Neuronal stem cell (in vitro differentiated cells): Measurements from ENCODE around the gene BRMS1.

Source experiments
- DNase-seq: peaks from one replicate; pipeline ENCODE4 v3.0.0-alpha.2; 2013; ENCODE audit warnings: low spot score
- H2AFZ ChIP-seq: one replicate; pipeline ENCODE4 v1.6.1; 2013; ENCODE audit warnings: mild to moderate bottlenecking, low read length, inconsistent platforms
- H2AK5ac ChIP-seq: 2 replicates; pipeline ENCODE4 v1.6.1; 2013; ENCODE audit warnings: low read depth, mild to moderate bottlenecking, inconsistent platforms, low read length, moderate library complexity, mixed read lengths
- H2BK120ac ChIP-seq: 2 replicates; pipeline ENCODE4 v1.6.1; 2013; ENCODE audit warnings: low read depth, mild to moderate bottlenecking, inconsistent platforms, low read length, moderate library complexity, mixed read lengths
- H2BK12ac ChIP-seq: one replicate; pipeline ENCODE4 v1.6.1; 2013; ENCODE audit warnings: low read length, inconsistent platforms
- H2BK15ac ChIP-seq: 2 replicates; pipeline ENCODE4 v1.6.1; 2013; ENCODE audit warnings: mild to moderate bottlenecking, low read length, inconsistent platforms, mixed read lengths
- H2BK5ac ChIP-seq: one replicate; pipeline ENCODE4 v1.6.1; 2013; ENCODE audit warnings: inconsistent platforms, mild to moderate bottlenecking, low read length, moderate library complexity
- H3K14ac ChIP-seq: one replicate; pipeline ENCODE4 v1.6.1; 2013; ENCODE audit warnings: low read length, inconsistent platforms
- H3K18ac ChIP-seq: 2 replicates; pipeline ENCODE4 v1.6.1; 2013; ENCODE audit warnings: low read length, inconsistent platforms
- H3K23ac ChIP-seq: 2 replicates; pipeline ENCODE4 v1.6.1; 2013; ENCODE audit warnings: low read depth, mild to moderate bottlenecking, mixed read lengths, low read length, inconsistent platforms; ENCODE audit not compliant: poor library complexity
- H3K27ac ChIP-seq: replicated peaks from 3 replicates; pipeline ENCODE4 v1.5.1; 2013; ENCODE audit warnings: low read length, inconsistent platforms
- H3K27me3 ChIP-seq, 3 experiments: 2 replicates each; pipeline ENCODE4 v1.6.1; 2013; ENCODE audit warnings: low read length in 3 of 3, mild to moderate bottlenecking in 2 of 3, inconsistent platforms in 1 of 3, low read depth in 1 of 3, mixed read lengths in 1 of 3, moderate library complexity in 1 of 3; ENCODE audit not compliant: control insufficient read depth in 3 of 3, insufficient read depth in 3 of 3
- H3K36me3 ChIP-seq, 2 donors: replicated peaks in 1 of 2; 2 replicates each; pipeline ENCODE4 v1.6.1; 2013; ENCODE audit warnings: low read length in 2 of 2; ENCODE audit not compliant: control insufficient read depth in 2 of 2, insufficient read depth in 2 of 2
- H3K4ac ChIP-seq: 2 replicates; pipeline ENCODE4 v1.6.1; 2013; ENCODE audit warnings: inconsistent platforms, mild to moderate bottlenecking, low read length, moderate library complexity
- H3K4me1 ChIP-seq, 2 donors: 1 replicate in 1 of 2; 2 replicates in 1 of 2; pipeline ENCODE4 v1.6.1; 2013; ENCODE audit warnings: low read length in 2 of 2, low read depth in 1 of 2; ENCODE audit not compliant: control insufficient read depth in 2 of 2, insufficient read depth in 1 of 2
- H3K4me2 ChIP-seq: one replicate; pipeline ENCODE4 v1.6.1; 2013; ENCODE audit warnings: mild to moderate bottlenecking, low read length, inconsistent platforms; ENCODE audit not compliant: insufficient read depth, poor library complexity, severe bottlenecking
- H3K4me3 ChIP-seq, 2 donors: 2 replicates each; pipeline ENCODE4 v1.5.1; 2013; ENCODE audit warnings: low read length in 2 of 2, mild to moderate bottlenecking in 2 of 2, inconsistent platforms in 1 of 2, moderate library complexity in 1 of 2
- H3K79me1 ChIP-seq: one replicate; pipeline ENCODE4 v1.6.1; 2013; ENCODE audit warnings: low read depth, mild to moderate bottlenecking, inconsistent platforms, low read length, moderate library complexity
- H3K9ac ChIP-seq: one replicate; pipeline ENCODE4 v1.6.1; 2013; ENCODE audit warnings: mild to moderate bottlenecking, low read depth, low read length, inconsistent platforms; ENCODE audit not compliant: poor library complexity
- H3K9me3 ChIP-seq, 2 donors: replicated peaks in 1 of 2; 2 replicates each; pipeline versions ENCODE3 to v1.6.1; 2013; ENCODE audit warnings: low read length in 2 of 2, mild to moderate bottlenecking in 2 of 2, inconsistent platforms in 1 of 2, low read depth in 1 of 2, mixed read lengths in 1 of 2, moderate library complexity in 1 of 2; ENCODE audit not compliant: control insufficient read depth in 2 of 2, insufficient read depth in 1 of 2
- H4K8ac ChIP-seq: one replicate; pipeline ENCODE4 v1.6.1; 2013; ENCODE audit warnings: low read depth, mild to moderate bottlenecking, inconsistent platforms, low read length, moderate library complexity
- H4K91ac ChIP-seq: one replicate; pipeline ENCODE4 v1.6.1; 2013; ENCODE audit warnings: low read length, low read depth, mild to moderate bottlenecking, inconsistent platforms; ENCODE audit not compliant: poor library complexity
- WGBS, 2 donors: extraction: QIAGEN DNeasy Blood & Tissue Kit; methylation state at CpG; one replicate each; pipeline ENCODE4 v1.1.7; 2013; ENCODE audit warnings: missing lambda C conversion rate in 2 of 2, mixed read lengths in 1 of 2; ENCODE audit not compliant: insufficient read length in 2 of 2, insufficient replicate concordance in 1 of 2; ENCODE audit errors: extremely low coverage in 2 of 2; 5-methylcytosine and 5-hydroxymethylcytosine counted together

BRMS1 gene

DNA sequence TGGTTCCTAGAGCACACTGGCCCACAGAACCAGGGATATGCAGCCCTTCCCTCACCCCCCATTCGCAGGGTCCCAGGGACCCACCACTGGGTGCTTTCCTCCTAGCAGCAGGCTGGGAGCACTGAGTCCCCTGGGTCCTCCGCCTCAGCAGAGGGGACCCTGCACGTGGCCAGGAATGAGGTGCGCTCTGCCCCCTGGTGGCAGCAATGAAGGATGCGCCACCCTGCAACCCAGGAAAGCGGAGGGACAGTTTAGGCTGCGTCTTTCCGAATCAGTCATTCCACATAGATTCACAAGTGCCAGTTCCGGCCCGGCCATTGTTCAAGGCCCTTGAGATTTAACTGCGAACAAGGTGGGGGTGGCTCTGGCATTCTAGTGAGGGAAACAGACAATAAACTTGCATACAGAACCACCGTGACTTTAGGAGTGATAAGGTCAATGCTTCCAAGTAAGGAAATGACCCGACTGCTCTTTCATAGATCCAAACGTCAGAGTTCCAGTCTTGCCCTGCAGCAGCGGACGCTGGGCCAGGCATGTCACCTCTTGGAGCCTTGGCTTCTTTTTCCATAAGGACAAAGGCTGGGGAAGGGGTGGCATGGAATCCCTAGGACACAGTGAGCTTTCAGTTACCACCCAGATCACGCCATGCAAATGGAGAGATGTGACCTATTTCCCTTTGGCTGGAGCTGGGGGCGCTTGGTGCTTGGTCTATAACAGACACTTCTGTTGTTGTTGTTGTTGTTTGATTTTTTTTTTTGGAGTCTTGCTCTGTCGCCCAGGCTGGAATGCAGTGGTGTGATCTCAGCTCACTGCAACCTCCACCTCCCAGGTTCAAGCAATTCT, 16.4 kb downstream of the BRMS1 start:
- no peak overlapping the region for H3K4ac ChIP-seq
- H2BK15ac ChIP-seq: peak overlapping the region; percentile 46
- H2BK12ac ChIP-seq: peak overlapping the region; percentile 65
- H3K14ac ChIP-seq: no peak overlapping the region
- peak; percentile 71 for DNase-seq
- H3K36me3 ChIP-seq: no peaks in the 10 kb centered on the region
- no CpG with 5 or more reads among the region's 19 CpGs for WGBS, 2 donors
- H3K79me1 ChIP-seq: no peaks in the 10 kb centered on the region
- H3K9ac ChIP-seq: no peak overlapping the region
- H2AFZ ChIP-seq: peak overlapping the region; percentile 90
- no peaks in the 10 kb centered on the region for H3K27me3 ChIP-seq
- no peak overlapping the region for H2AK5ac ChIP-seq
- H3K18ac ChIP-seq: peak overlapping the region; percentile 55
- H3K27ac ChIP-seq: no peak overlapping the region
- H4K91ac ChIP-seq: no peak overlapping the region
- H3K4me2 ChIP-seq: peak overlapping the region; percentile 32
- H3K23ac ChIP-seq: no peak overlapping the region
- H2BK5ac ChIP-seq: no peak overlapping the region
- H3K4me3 ChIP-seq: peak overlapping the region in 1 of 2 donors; percentile 34
- H3K9me3 ChIP-seq: no peaks in the 10 kb centered on the region
- peaks cover 19 to 40% of the 10 kb centered on the region in 2 donors for H3K4me1 ChIP-seq
- no peak overlapping the region for H4K8ac ChIP-seq
- H2BK120ac ChIP-seq: no peak overlapping the region

GRCh38 chr11:66328031-66328301, 16.9 kb downstream of the BRMS1 start:
- Histone ChIP-seq H2BK12ac (peak overlapping the region; percentile 32), H3K23ac (no peak overlapping the region), H3K4ac (no peak overlapping the region), H4K8ac (no peak overlapping the region), H3K18ac (peak overlapping the region; percentile 16), H2BK15ac (peak overlapping the region; percentile 1), H3K9me3 (no peaks in the 10 kb centered on the region), H3K4me1 (peaks cover 23 to 43% of the 10 kb centered on the region in 2 donors), H2AFZ (peak overlapping the region; percentile 90), H3K27me3 (no peaks in the 10 kb centered on the region), H3K4me3 (no peak overlapping the region), H4K91ac (no peak overlapping the region), H3K27ac (no peak overlapping the region), H3K14ac (no peak overlapping the region), H3K79me1 (no peaks in the 10 kb centered on the region), H2BK5ac (no peak overlapping the region), H3K36me3 (no peaks in the 10 kb centered on the region), H3K4me2 (no peak overlapping the region), H2BK120ac (no peak overlapping the region), H3K9ac (no peak overlapping the region), H2AK5ac (peak overlapping the region; percentile 1)
- DNase-seq: no peak
- no CpG with 5 or more reads among the region's 3 CpGs for WGBS, 2 donors

DNA sequence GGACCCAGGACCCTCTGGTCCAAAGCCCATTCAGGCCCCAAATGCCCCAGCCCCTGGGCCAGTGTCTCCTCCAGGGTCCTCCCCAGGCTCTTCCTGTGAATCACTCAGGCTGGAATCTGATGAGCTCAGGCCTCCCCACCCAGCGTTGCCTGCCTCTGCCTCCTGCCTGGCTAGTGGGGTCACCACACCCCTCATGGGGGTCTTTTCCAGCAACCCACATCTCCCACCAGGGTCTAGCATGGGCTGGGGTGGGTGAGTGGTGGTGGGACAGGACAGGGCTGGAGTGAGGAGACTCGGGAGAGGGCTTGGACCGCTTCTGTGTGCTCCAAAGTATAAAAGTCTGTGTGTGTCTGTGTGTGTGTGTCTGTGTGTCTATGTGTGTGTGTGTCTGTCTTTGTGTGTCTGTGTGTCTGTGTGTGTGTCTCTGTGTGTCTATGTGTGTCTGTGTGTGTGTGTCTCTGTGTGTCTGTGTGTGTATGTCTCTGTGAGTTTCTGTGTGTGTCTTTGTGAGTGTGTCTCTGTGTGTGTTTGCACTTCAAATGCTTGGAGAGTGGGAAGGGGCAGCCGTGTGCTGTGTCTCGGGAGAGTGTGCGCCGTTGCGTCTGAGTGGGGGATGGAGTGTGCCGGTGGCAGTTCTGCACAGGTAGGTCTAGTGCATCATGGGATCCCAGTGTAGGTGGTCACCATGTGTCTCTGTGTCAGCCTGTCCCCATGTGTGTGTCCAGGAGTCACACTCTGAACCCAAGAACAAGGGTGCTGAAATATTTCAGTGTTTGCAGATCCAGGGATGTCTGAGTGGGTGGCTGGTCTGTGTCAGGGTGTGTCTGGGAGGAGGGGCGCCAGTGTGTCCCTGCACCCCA, 17.5 kb downstream of the BRMS1 start:
- H2BK5ac ChIP-seq: peak overlapping the region; percentile 45
- H2AFZ ChIP-seq: peak overlapping the region; percentile 77
- peaks cover 26 to 44% of the 10 kb centered on the region in 2 donors for H3K4me1 ChIP-seq
- H2BK120ac ChIP-seq: no peak overlapping the region
- no peaks in the 10 kb centered on the region for H3K79me1 ChIP-seq
- WGBS, 2 donors: no CpG with 5 or more reads among the region's 10 CpGs
- no peak overlapping the region for H4K91ac ChIP-seq
- peak overlapping the region; percentile 72 for H3K18ac ChIP-seq
- peak overlapping the region in 1 of 2 donors; percentile 7 for H3K4me3 ChIP-seq
- H3K27me3 ChIP-seq: no peaks in the 10 kb centered on the region
- H2AK5ac ChIP-seq: peak overlapping the region; percentile 91
- DNase-seq: no peak
- H3K27ac ChIP-seq: no peak overlapping the region
- peak overlapping the region; percentile 1 for H2BK15ac ChIP-seq
- H3K14ac ChIP-seq: no peak overlapping the region
- H3K4me2 ChIP-seq: no peak overlapping the region
- no peak overlapping the region for H3K9ac ChIP-seq
- no peak overlapping the region for H3K4ac ChIP-seq
- no peaks in the 10 kb centered on the region for H3K36me3 ChIP-seq
- no peaks in the 10 kb centered on the region for H3K9me3 ChIP-seq
- H4K8ac ChIP-seq: no peak overlapping the region
- no peak overlapping the region for H3K23ac ChIP-seq
- H2BK12ac ChIP-seq: peak overlapping the region; percentile 59
